HL-60 (cell line): Measurements from ENCODE around the gene ATP5MG.

ENCODE experiments used
- CTCF ChIP-seq: IDR thresholded peaks from one replicate; pipeline ENCODE4 v1.5.1; 2011; ENCODE audit warnings: low read length, control low read depth, inconsistent platforms; ENCODE audit not compliant: insufficient read depth
- GABPA ChIP-seq: IDR thresholded peaks from 2 replicates; pipeline ENCODE4 v1.6.1; 2012; ENCODE audit warnings: low read depth
- REST ChIP-seq: IDR thresholded peaks from 2 replicates; pipeline ENCODE4 v1.6.1; 2012; ENCODE audit warnings: low read depth; ENCODE audit not compliant: insufficient replicate concordance
- SPI1 ChIP-seq: IDR thresholded peaks from 2 replicates; pipeline ENCODE4 v1.6.1; 2012; ENCODE audit warnings: low read depth, mild to moderate bottlenecking, borderline replicate concordance

GRCh38 chr11:118401880-118402590, 629 bp downstream of the ATP5MG start:
- TF ChIP-seq CTCF (no peak), REST (no peak), SPI1 (no peak), GABPA (0 out of 2 replicates have a peak, but pooled peaks have one; percentile 15)
